ENCODE measurements around the gene ERCC4.
A peak's percentile ranks its signal among the peaks of the same experiment; 100 is the strongest.

Gene ERCC4

DNA sequence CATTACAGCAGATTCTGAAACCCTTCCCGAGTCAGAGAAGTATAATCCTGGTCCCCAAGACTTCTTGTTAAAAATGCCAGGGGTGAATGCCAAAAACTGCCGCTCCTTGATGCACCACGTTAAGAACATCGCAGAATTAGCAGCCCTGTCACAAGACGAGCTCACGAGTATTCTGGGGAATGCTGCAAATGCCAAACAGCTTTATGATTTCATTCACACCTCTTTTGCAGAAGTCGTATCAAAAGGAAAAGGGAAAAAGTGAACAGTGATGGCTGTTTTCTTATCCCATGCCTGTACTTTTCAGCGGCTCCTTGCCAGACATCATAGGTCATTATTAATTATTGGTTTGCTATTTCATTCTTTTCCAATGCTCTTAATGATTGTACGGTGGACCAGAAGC, 28.1 kb downstream of the ERCC4 start:
- DNase-seq (ENCODE audit: low read depth in 2 of 2): no peak

DNA sequence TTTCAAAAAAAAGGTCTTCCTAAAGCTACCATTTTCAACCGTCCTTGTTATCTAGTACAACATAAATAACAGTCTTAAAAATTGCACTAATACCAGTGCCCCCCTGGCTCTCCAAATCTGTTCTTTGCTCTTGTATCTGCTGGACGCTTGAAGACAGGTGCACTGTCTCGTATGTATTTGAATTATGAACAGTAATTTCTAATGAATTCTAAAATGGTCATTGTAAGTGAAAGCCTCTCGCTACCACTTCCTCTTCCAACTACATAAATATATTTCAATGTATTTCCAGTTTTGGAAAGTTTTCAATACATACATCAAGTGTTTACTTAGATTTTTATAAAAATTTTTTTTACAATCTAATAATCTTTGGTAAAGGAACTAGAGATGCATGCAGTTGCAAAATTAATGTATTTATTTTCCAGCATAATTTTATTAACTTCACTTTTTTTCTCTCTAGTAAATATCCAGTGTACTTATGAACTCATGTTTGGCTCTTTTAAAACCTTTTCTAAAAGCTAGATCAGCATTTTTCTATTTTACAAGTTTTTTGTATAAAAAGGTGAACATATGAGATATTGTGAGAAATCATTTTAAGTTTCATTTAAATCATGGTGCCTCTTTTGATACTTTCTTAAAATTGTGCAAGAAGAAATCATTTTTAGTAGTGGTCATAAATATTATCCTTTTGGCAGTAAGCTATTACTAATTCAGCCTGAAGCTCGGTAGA, 31.0 kb downstream of the ERCC4 start:
- DNase-seq (ENCODE audit: low read depth in 2 of 2): no peak

DNA sequence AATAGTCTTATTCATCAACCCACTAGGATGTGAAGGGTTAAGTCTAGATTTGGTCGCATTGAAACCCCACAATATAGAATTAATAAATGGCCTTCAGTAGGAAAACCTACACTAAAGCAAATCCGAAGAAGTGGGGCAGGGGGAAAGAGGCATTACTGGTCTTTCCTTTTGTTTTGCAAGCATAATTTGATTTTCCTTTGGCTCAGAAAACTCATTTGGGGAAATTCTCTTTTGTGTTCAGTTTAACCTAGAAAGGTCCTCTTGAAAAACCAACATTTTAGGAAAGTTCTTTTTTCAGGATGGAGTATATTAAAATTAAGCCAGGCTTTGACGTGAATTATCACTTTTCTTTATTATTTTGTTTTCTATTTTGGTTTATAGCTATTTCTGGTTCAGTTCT, 31.7 kb downstream of the ERCC4 start:
- DNase-seq (ENCODE audit: low read depth in 2 of 2): no peak

DNA sequence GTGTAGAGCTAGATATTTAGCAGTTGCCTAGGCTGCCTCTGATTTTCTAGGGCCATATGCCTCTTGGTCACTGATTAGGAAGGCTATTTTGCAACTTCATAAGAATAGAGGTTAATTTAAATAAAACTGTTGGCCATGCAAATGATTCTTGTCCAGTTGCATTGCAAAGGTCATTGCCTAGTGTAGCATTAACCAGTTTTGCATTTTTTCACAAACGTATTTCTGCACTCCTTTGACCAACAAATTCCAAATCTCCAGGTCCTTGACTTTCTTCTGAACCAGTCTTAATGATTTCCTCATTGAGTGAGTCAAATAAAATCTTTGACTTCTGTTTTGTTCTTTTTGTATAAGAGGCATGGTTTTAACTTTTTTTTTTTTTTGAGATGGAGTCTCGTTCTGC, 33.5 kb downstream of the ERCC4 start:
- DNase-seq (ENCODE audit: low read depth in 2 of 2): no peak

DNA sequence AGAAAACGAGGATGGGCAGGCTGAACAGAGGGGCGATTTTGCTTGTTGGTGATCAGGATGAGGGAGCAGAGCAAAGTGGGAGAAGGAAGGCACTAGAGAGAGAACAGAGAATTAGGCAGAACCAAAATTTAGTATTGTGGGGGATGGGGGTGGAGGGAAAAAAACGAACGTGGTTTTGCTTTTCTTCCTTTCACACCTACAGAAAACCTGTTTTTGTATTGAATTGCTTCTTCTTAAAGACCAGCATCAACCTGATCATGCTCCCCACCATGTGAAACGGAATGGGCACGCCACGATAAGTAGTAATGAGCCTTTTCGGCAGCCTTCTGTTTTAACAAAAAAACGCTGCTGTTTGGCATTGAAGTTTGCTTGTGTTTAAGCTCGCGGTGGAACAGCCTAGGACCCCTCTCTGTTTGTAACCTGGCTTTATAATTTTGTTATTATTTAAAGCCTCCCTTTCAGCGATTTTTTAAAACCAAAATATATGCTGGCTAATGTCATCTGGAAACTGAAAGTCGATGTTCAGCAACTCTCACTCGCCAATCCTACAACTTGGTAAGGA, 36.8 kb downstream of the ERCC4 start:
- no peak for DNase-seq (ENCODE audit: low read depth in 2 of 2)

DNA sequence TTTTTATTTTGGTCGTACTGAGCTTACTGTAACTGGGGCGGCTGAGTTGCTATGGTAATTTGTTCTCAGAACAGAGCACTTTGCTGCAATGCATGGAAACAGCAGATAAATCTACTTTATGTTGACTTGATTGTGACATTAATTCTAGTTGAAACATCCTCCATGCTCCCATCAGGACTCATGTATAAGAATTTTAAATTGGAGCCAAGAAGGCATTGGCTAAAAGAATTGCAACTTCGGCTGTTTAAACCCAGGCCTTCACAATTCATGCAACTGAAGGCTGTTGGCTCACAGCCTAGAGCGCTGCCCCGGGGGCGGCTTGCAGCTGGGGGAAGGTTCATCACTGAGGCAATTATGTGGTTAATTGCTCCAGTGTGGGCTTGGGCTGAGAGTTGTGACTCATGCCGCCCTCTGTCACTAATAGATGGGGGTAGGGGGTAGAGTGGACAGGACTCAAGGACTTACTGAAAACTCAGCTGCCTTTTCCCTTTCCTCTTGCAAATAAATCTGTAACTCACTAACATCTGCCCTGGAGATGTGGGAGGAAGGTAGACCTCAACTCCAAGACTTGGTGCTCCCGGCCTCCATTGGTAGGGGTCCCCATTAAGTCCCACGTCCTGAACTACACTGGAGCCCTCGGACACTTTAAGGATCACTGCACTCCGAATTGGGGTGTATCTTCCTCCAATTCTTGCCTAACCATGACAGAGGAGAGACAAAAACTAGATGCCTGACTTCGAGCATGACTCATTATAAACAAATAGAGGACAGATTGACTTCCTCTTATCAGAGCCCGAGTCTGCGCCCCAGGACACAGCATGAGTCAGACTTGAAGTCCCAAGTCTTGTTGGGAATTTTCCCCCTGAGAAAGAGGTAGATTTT, 37.5 kb downstream of the ERCC4 start:
- peak in 1 of 2 donors; percentile 7 for DNase-seq (ENCODE audit: low read depth in 2 of 2)

DNA sequence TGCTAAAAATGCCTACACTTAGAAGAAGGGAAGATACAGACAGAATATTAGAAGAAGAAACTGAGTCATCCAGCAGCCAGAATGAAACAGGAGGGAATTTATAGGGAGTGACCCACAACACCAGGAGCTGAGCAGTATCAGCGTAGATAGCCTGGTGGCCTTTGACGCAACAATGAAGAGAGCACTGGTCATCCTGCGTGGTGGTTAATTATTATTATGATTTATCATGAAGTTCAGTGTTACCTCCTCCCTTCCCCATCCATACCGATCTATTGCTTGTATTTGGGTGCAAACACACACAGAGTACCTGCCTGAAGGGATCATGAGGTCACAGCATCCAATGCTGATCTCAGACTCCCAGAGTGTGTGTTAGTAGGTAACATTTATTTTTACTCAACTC, 38.5 kb downstream of the ERCC4 start:
- no peak for DNase-seq (ENCODE audit: low read depth in 2 of 2)

DNA sequence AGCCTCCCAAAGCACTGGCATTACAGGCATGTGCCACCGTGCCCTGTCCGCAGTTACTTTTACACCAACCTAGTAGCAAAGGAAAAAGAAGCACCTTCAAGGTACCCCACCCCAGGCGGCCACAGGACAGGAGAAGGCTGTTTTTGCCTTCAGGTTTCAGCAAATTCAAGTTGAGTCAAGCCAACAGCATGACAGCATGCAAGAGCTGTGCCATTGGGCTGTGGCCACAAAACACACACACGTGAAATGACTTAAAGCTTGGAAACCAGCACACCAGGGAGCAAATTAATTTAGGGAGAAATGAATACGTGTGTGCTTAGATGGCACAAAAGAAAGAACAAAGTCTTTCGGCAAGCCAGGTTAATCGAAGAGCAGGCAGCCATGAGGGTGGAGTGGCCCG, 39.7 kb downstream of the ERCC4 start:
- no peak for DNase-seq (ENCODE audit: low read depth in 2 of 2)

DNA sequence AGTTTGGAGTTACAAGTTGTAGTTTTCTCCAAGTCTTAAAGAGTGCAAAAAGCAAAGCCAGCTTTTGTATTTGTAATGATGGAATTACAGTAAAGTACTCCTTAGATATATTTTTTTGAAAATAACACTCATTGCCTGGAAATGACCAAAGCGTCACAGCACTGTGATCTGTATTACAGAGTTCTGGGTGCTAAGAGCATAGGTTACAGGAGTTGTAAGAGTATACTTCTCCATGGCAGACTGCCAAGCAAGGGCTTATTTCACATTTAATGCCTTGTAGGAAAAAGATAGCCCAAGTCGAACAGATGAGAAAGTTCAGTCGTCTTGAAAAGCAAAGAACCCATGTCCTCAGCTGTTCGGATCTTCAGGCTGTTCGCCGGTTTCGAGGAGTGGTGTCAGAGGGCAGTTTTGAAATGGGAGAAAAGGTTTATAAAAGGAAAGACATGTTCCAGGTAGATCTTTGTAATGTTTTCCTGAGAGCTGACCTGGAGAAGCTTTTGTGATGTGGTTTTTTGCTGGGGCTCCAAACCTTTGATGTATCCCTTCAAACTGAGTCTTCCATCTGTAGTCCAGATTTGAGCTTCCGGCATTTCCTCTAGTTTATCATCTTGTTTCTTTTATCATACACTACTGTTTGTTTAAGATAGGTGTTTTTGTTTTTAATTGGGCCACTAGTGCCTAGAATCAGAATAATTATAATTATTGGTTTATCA, 41.3 kb downstream of the ERCC4 start:
- DNase-seq (ENCODE audit: low read depth in 2 of 2): no peak

DNA sequence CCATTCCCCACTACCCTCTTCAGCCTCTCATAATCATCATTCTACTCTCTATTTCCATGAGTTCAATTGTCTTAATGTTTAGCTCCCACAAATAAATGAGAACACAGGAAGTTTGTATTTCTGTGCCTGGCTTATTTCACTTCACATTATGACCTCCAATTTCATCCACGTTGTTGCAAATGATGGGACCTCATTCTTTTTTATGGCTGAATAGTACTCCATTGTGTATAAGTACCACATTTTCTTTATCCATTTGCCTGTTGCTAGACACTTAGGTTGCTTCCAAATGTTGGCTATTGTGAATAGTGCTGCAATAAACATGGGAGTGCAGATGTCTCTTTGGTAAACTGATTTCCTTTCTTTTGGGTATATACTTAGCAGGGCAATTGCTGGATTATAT, 42.3 kb downstream of the ERCC4 start:
- DNase-seq (ENCODE audit: low read depth in 2 of 2): no peak

DNA sequence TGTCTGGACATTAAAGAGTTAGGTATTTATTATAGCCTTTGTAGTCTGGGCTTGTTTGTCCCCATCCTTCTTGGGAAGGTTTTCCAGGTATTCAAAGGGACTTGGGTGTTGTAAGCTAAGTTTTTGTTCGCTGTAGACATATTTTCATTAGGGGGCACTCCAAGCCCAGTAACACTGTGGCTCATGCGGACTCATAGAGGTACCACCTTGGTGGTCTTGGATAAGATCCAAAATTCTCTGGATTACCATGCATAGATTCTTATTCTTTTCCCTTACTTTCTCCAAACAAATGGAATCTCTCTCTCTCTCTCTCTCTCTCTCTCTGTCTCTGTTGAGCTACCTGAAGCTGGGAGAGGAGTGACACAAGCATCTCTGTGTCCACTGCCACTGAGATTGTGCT, 48.9 kb downstream of the ERCC4 start:
- no peak for DNase-seq (ENCODE audit: low read depth in 2 of 2)

DNA sequence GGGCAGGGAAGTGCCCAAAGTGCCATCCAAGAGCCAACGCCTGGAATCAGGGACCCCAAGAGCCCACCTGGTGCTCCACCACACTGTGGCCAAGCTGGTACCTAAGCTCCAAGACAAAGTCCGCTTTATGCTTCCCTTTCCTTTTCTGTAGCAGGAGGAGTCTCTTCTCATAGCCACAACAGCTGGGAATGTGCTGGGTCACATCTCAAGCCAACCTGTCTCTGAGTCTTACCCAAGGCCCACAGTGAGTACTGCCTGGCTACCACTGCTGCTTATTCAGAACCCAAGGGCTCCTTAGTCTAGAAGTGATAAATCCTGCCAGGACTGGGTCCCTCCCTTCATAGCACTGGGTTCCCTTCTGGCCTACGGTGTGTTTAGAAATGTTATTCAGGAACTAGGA, 49.8 kb downstream of the ERCC4 start:
- DNase-seq (ENCODE audit: low read depth in 2 of 2): no peak

DNA sequence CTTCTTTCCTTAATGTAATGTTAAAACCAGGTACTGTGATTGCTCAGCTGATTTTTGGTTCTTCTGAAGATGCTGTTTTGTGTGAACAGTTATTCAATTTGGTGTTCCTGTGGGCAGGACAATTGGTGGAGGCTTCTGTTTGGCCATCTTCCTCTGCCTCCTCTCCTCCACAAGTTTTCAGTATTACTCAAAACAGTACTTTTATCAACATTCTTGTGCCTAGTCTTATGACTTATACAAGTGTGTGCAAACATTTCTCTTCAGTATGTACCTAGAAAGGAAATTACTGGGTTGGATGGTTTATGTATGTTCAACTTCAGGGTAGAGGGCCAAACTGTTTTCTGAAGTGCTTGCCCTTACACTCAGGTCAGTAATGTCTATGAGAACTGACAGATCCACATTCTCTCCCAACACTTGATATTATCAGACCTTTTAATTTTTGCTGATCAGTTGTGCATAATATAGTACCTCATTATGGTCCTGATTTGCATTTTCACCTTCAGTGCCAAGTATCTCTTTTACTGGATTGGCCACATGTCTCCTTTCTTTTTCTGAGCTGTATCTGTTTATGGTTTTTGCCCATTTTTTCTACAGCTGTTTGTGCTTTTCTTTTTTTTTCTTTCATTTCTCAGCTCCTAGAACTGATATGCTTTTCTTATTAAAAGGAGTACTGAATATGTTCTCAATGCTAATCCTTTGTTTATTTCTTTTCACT, 50.9 kb downstream of the ERCC4 start:
- DNase-seq (ENCODE audit: low read depth in 2 of 2): no peak

DNA sequence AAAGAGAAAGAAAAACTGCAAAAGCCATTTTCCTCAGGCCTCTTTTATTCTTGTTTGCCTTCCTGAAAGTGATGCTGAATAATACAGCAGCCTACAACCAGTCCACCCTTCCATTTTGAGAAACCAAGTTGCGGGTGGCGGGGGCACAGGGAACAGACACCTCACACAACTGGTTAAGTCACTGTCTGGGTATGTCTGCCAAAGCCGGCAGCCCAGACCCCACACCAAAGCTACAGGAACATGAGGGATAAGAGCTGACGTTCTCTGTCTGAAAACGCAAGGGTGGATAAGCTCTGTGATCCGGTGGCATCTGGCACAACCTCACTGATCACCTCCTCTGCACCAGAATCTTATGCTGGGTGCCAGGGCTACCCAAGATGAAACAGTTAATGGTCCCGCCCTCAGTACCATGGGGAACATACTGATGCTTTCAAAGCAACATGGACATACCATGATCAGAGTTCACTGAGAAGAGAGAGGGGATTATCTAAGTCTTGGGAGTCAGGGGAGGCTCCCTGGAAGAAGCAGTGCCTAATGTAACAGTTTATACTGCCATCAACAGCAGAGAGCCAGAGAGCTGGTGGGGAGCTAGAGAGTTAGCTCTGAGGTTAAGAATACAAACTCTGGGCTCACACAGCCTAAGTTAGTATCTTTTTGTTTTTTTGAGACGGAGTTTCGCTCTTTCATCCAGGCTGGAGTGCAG, 53.5 kb downstream of the ERCC4 start:
- no peak for DNase-seq (ENCODE audit: low read depth in 2 of 2)

DNA sequence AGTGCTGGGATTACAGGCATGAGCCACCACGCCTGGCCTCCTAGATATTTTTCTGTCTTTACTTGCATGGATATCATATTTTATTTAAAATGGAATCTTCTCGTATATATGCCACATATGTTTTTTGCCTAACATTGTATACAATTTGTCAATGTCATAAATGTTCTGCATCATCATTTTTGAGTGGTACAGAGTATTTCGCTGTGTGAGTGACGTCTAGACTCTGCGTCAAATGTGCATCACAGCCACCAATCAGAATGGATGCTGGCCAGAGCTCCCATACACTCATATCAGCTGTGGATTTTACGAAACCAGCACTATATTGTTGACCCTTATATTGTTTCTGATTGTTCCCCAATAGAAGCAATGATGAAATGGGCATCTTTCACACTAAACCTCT, 57.2 kb downstream of the ERCC4 start:
- DNase-seq (ENCODE audit: low read depth in 2 of 2): no peak

DNA sequence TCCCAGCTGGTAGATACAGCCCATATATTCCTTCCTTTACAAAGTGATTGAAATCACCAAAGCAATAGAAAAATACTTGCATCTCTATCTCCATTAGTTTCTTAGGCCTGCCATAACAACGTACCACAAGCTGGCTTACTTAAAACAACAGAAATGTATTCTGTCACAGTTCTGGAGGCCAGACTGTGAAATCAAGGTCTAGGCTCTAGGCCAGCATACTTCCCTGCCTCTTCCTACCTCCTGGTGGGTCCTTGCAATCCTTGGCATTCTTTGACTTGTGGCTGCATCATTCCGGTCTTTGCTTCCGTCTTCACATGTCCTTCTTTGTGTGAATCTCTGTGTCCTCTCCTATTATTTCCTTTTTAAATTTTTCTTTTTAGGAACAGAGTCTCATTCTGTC, 62.5 kb downstream of the ERCC4 start:
- no peak for DNase-seq (ENCODE audit: low read depth in 2 of 2)

DNA sequence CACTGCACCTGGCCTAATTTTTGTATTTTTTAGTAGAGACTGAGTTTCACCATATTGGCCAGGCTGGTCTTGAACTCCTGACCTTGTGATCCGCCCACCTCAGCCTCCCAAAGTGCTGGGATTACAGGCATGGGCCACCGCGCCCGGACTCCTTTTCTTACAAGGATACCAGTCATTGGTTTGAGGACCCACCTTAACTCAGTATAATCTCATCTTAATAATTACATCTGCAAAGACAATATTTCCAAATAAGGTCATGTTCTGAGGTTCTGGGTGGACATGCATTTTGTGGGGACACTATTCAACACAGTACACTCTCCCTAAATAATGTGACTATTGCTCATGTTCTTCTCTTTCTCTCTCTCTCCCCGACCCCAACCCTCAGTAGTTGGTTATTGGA, 63.7 kb downstream of the ERCC4 start:
- DNase-seq (ENCODE audit: low read depth in 2 of 2): no peak

DNA sequence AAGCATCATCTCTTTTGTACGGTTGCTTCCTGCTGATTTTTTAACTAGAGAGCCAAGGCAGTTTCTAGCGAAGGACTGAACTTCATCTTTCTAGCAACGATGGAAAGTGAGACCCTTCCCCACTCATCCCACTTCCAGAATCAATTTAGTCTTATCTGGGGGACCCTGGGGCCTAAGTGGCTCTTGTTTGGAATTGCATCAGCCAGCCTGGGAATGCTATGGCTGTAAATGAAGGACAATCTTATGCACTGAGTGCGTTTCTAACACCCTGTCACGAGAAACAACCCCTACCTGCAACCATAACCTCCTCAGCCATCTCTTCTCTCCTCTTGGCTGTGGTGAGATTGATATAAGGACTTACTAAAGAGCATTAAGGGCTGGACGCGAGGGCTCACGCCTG, 64.8 kb downstream of the ERCC4 start:
- DNase-seq (ENCODE audit: low read depth in 2 of 2): no peak

DNA sequence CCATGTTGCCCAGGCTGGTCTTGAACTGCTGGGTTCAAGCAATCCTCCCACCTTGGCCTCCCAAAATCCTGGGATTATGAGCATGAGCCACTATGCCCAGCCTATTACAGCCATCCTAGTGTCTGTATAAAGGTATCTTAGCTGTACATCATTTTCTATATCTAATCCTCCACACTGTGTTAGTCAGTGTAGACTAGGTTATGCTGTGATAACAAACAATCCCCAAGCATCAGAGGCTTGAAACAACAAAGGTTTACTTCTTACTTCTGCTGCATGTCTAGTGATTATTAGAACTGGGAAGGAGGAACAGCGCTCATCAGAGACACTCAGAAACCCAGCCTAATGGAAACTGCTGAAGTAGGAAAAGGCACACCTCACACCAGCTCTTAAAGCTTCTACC, 68.1 kb downstream of the ERCC4 start:
- no peak for DNase-seq (ENCODE audit: low read depth in 2 of 2)

DNA sequence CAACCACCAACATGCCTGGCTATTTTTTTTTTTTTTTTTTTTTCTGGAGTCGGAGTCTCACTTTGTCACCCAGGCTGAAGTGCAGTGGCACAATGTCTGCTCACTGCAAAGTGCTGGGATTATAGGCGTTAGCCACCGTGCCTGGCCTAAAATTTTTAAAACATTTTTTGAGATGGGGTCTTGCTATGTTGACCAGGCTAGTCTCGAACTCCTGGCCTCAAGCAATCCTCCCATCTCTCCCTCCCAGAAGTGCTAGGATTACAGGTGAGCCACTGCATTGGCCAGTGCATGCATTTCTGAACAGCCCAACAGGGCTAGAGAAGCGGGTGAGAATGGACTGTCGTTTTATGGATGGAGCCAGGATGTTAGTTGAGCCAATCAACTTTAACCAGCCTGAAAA, 72.4 kb downstream of the ERCC4 start:
- DNase-seq (ENCODE audit: low read depth in 2 of 2): no peak

DNA sequence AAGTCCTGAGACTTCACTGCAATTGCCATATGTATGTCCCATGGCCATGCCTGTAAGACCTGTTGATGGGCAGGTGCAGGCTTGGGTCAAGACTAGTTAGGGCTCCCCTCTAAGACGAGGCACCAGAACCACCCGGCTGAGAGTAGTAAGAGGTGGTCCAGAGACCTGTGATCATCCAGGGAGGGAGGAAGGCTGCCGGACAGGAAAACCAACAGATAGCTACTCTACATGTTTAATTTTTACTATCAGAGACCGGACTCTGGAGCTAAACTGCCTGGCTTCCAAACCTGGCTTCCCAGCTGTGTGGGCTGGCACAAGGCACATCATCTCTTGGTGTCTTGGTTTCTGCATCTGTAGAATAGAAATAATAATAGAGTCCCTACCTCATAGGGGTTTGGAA, 73.0 kb downstream of the ERCC4 start:
- DNase-seq (ENCODE audit: low read depth in 2 of 2): no peak
